ENCODE data around the gene BANF2.

Gene BANF2

DNA sequence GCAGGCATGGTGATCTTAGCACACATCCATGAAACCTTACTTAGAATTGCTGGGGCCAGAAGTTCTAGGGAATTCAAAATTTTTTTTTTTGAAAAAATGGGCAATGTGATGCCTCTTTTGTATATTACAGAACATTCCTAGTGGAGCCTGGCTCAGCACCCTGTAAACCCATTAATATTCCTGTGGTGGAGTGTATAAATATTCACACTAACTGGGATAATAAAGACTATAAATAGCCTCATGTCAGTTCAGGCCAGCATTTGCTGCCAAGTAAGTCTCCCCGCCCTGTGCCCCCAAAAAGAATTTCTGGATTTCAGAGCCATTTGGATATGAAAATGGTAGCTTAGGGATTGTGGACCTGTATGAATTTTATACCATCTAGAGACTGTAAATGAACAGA, 14.8 kb downstream of the BANF2 start:
- TF ChIP-seq, protein P1, sequence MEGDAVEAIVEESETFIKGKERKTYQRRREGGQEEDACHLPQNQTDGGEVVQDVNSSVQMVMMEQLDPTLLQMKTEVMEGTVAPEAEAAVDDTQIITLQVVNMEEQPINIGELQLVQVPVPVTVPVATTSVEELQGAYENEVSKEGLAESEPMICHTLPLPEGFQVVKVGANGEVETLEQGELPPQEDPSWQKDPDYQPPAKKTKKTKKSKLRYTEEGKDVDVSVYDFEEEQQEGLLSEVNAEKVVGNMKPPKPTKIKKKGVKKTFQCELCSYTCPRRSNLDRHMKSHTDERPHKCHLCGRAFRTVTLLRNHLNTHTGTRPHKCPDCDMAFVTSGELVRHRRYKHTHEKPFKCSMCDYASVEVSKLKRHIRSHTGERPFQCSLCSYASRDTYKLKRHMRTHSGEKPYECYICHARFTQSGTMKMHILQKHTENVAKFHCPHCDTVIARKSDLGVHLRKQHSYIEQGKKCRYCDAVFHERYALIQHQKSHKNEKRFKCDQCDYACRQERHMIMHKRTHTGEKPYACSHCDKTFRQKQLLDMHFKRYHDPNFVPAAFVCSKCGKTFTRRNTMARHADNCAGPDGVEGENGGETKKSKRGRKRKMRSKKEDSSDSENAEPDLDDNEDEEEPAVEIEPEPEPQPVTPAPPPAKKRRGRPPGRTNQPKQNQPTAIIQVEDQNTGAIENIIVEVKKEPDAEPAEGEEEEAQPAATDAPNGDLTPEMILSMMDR (IDR thresholded peaks at IDR 0.05; ENCODE audit: low read depth, low read length), result no peak
- DNase-seq (ENCODE audit: low read depth, low spot score), result no peak
- in situ Hi-C loops (cut with HindIII; ENCODE audit: low sequenced_read_pairs), result no loop called here
- H3K4me3 ChIP-seq (ENCODE audit: low read depth, low read length), result no peak overlapping the region

DNA sequence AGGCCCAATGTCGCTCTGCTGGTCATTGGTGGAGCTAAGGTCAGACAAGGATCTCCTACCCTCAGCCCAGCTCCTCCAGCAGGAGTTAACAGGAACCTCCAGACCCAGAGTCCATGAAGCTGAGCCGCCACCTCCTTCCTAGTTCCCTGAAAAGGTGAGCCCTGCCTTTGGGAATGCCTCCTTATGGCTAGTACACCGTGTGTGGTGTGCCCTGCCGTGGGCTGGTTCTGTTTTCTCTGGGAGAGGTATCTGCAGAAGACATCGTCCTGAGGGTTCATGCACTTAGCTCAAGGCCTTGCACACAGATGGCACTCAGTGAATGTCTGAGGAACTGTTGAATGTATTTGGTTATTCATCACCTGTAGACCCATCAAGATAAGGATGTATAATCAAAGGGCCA, 15.3 kb downstream of the BANF2 start:
- TF ChIP-seq, protein P1 (IDR thresholded peaks at IDR 0.05; ENCODE audit: low read depth, low read length), result no peak
- in situ Hi-C loops (cut with HindIII; ENCODE audit: low sequenced_read_pairs), result no loop called here
- no peak overlapping the region for H3K4me3 ChIP-seq (ENCODE audit: low read depth, low read length)
- DNase-seq (ENCODE audit: low read depth, low spot score), result no peak

DNA sequence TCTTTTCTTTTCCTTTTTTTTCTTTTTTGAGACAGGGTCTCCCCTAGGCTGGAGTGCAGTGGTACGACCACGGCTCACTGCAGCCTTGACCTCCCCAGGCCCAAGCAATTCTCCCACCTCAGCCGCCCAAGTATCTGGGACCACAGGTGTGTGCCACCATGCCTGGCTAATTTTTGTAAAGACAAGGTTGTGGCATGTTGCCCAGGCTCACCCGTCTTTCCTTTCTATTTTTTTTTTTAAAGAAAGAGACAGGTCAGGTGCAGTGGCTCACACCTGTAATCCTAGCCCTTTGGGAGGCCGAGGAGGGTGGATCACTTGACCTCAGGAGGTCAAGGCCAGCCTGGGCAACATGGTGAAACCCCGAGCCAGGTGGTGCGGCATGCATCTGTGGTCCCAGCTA, 16.6 kb downstream of the BANF2 start:
- TF ChIP-seq, protein P1 (IDR thresholded peaks at IDR 0.05; ENCODE audit: low read depth, low read length), result no peak
- in situ Hi-C loops (cut with HindIII; ENCODE audit: low sequenced_read_pairs), result no loop called here
- DNase-seq (ENCODE audit: low read depth, low spot score), result no peak
- H3K4me3 ChIP-seq (ENCODE audit: low read depth, low read length), result no peak overlapping the region

DNA sequence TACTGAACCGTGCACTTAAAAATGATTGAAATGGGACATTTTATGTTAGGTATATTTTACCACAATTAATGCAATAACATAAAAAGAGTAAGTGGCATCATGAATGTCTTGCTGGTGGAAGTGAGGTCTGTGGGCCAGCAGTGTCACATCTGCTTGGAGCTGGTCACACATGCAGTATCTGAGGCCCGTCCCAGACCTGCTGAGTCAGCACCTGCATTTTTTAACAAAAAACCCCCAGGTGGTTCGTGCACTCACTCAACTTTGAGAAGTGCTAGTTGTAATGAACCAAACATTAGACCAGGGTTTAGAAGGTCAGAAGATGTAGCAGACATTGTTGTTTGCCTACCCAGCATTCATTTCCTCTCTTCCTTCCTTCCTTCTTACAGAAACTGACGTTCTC, 21.0 kb downstream of the BANF2 start:
- in situ Hi-C loops (cut with HindIII; ENCODE audit: low sequenced_read_pairs), result no loop called here
- TF ChIP-seq, protein P1 (IDR thresholded peaks at IDR 0.05; ENCODE audit: low read depth, low read length), result no peak
- no peak for DNase-seq (ENCODE audit: low read depth, low spot score)
- no peak overlapping the region for H3K4me3 ChIP-seq (ENCODE audit: low read depth, low read length)

DNA sequence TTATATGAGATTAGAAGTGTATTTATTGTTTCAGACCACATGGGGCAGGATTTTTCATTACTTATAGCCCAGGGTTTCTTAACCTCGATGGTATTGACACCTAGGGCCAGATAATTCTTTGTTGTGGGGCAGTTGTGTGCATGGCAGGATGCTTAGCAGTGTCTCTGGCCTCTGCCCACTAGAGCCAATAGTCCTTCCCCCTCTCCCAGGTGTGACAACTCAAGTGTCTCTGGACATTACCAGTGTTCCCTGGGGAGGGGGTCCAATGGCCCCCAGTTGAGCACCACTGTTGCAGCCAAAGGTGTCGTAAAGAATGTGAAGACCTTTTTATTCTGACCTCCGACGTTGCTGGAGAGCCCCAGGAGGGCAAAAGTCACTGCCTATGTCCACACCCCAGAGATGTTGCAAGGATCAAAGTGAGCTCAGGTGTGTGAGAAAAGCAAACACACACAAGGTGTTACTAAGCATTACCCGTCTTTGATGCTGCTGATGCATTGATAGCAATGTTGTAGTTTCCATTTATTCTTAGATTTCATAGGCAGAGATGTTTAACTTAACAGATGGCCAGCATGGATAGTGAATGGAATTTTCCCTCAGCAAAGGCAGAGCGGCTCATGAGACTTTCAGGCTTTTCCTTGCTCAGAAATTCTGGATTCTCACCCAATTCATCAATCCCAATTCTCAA, 22.2 kb downstream of the BANF2 start:
- TF ChIP-seq, protein P1 (IDR thresholded peaks at IDR 0.05; ENCODE audit: low read depth, low read length), result no peak
- DNase-seq (ENCODE audit: low read depth, low spot score), result no peak
- H3K4me3 ChIP-seq (ENCODE audit: low read depth, low read length), result no peak overlapping the region
- in situ Hi-C loops (cut with HindIII; ENCODE audit: low sequenced_read_pairs), result no loop called here

DNA sequence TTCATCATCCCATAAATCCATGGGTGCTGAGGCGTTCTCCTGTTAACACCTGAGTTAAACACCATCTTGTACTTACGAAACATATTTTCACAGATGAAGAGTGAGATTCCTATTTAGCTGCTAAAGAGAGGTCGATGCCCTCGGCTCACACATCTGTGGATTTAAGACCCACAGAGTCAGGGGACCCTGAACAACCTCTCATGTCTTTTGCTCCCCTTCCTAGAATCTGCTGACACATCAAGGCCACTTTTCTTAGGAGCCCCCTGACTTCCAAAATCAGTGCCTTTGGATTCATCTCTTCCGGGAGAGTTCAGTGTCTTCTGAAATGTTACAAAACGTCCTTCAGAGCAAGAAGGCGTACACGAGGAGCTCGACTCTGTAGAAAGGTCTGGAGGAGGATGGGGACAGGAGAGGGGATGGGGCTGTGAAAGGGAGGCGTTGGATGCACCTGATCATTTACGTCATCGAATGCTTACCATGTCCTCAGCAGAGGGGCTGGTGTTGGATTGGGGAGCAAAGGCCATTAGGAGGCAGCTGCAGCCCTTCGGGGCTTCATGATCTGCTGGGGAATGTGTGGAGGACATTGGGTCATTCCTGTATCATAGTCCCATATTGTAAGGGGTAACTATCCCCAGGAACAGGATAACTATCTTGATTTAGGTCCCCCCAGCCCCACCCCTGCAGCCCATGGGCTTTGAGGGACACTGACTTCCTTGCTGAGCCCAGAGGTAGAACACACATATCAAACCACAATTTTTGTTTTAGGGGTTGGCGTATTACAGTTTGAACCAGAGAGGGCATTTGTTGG, 22.9 kb downstream of the BANF2 start:
- DNase-seq (ENCODE audit: low read depth, low spot score), result no peak
- in situ Hi-C loops (cut with HindIII; ENCODE audit: low sequenced_read_pairs), result no loop called here
- TF ChIP-seq, protein P1 (IDR thresholded peaks at IDR 0.05; ENCODE audit: low read depth, low read length), result no peak
- no peak overlapping the region for H3K4me3 ChIP-seq (ENCODE audit: low read depth, low read length)
